ENCODE data around the gene LAPTM4A. TPM values are rescaled to one million over a fixed set of nuclear protein-coding genes. Genes with fewer than 3 reads are reported as not detected.

The LAPTM4A gene
- total RNA-seq, 1 donor from 2014 or later = 172 TPM

- peaks cover 75% of the 10 kb centered on the region for H3K4me1 ChIP-seq
Observed at GRCh38 chr2:20071397-20072383, 20.3 kb upstream of the LAPTM4A start.

DNA sequence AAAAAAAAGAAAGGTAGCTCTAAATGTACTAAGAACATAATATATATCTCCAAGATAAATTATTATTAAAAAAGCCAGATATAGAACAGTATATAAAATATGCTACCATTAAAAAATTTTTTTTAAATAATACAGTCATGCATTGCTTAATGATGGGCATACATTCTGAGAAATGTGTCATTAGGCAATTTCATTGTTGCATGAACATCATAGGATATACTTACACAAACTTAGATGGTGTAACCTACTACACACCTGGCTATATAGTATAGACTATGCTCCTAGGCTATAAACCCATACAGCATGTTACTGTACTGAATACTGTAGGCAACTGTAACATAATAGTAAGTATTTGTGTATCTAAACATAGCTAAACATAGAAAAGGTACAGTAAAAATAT, 18.3 kb upstream of the LAPTM4A start:
- H3K4me3 ChIP-seq = no peak overlapping the region
- intact Hi-C loops (cut with DNase I) = no loop called here
- H3K36me3 ChIP-seq = no peaks in the 10 kb centered on the region
- no peaks in the 10 kb centered on the region for H3K27me3 ChIP-seq
- peak overlapping the region; percentile 64 for H3K27ac ChIP-seq
- no peaks in the 10 kb centered on the region for H3K9me3 ChIP-seq
- no peak for DNase-seq (ENCODE audit: extremely low spot score in 2 of 2)
- no peak for TF ChIP-seq POLR2A (IDR thresholded peaks at IDR 0.05)
- TF ChIP-seq CTCF (IDR thresholded peaks at IDR 0.05) = no peak
- TF ChIP-seq POLR2AphosphoS5 (IDR thresholded peaks at IDR 0.05; ENCODE audit: insufficient read depth in 1 of 2, low read depth in 1 of 2) = no peak
- peaks cover 86% of the 10 kb centered on the region for H3K4me1 ChIP-seq

More at GRCh38 chr2:20071397-20072383, 20.3 kb upstream of the LAPTM4A start:
- H3K36me3 ChIP-seq = no peaks in the 10 kb centered on the region
- intact Hi-C loops (cut with DNase I) = no loop called here
- peak in 1 of 2 donors; percentile 66 for TF ChIP-seq POLR2AphosphoS5 (IDR thresholded peaks at IDR 0.05; ENCODE audit: insufficient read depth in 1 of 2, low read depth in 1 of 2)
- peak in 1 of 2 donors; percentile 15 for TF ChIP-seq POLR2A (IDR thresholded peaks at IDR 0.05)
- no peak for TF ChIP-seq CTCF (IDR thresholded peaks at IDR 0.05)
- H3K27ac ChIP-seq = peak overlapping the region; percentile 64
- H3K9me3 ChIP-seq = no peaks in the 10 kb centered on the region
- DNase-seq (ENCODE audit: extremely low spot score in 2 of 2) = peak; percentile 70 to 92
- H3K4me3 ChIP-seq = no peak overlapping the region
- no peaks in the 10 kb centered on the region for H3K27me3 ChIP-seq

GRCh38 chr2:20067992-20068584, 16.7 kb upstream of the LAPTM4A start:
- Histone ChIP-seq H3K4me1 (peaks cover 70% of the 10 kb centered on the region), H3K9me3 (no peaks in the 10 kb centered on the region), H3K27ac (peak overlapping the region; percentile 65), H3K36me3 (no peaks in the 10 kb centered on the region), H3K27me3 (no peaks in the 10 kb centered on the region), H3K4me3 (no peak overlapping the region)
- peak in 1 of 2 donors; percentile 80 for DNase-seq (ENCODE audit: extremely low spot score in 2 of 2)
- intact Hi-C loops (cut with DNase I) = no loop called here
- TF ChIP-seq CTCF (IDR thresholded peaks at IDR 0.05) = no peak
- TF ChIP-seq POLR2AphosphoS5 (IDR thresholded peaks at IDR 0.05; ENCODE audit: insufficient read depth in 1 of 2, low read depth in 1 of 2) = peak in 1 of 2 donors; percentile 46

DNA sequence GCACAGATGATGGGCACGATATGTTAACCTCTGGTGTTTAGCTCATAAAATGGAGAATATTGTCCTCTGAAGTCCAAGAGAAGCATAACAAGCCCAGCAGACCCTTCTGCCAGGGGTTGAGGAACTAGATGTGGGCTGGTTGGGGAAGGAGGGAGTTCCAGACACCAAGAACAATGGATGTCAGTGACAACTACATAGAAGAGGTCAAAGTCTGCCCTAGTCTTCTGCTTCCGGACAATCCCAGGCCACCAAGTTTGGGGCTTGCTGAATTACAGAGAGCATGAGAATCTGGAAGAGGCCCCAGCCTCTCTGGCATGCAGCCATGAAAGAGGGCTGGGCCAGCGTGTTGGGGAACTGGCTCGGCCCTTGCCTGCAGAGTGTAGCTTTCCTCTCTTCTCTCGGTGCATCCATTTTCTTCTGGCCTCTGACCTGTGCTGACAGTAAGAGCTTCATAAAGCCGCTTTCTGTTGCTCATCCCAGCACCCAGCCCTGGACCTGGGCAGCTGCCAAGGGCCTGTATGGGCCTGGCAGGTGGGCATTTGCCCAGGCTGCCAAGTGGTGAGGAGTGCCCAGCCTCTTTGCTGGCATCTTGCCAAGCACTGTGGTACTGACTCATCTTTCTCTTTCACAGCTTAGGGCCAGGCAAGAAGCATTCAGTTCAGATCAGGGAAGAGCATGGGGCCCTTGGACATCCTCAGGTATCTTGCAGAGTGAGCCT, 14.6 kb upstream of the LAPTM4A start:
- no peak overlapping the region for H3K4me3 ChIP-seq
- intact Hi-C loops (cut with DNase I) = no loop called here
- H3K4me1 ChIP-seq = peaks cover 49% of the 10 kb centered on the region
- no peaks in the 10 kb centered on the region for H3K27me3 ChIP-seq
- H3K36me3 ChIP-seq = no peaks in the 10 kb centered on the region
- peak; percentile 88 to 96 for DNase-seq (ENCODE audit: extremely low spot score in 2 of 2)
- TF ChIP-seq CTCF (IDR thresholded peaks at IDR 0.05) (no peak), POLR2AphosphoS5 (IDR thresholded peaks at IDR 0.05; ENCODE audit: insufficient read depth in 1 of 2, low read depth in 1 of 2) (peak in 1 of 2 donors; percentile 62), POLR2A (IDR thresholded peaks at IDR 0.05) (no peak)
- no peaks in the 10 kb centered on the region for H3K9me3 ChIP-seq
- H3K27ac ChIP-seq = peak overlapping the region; percentile 57

Measured in vagina (tissue), 2 donors.